HepG2 (cell line): ENCODE results near the gene GDF15. TPM values are rescaled to one million over a fixed set of nuclear protein-coding genes. Genes with fewer than 3 reads are reported as not detected.

ENCODE experiments used
- ARID2 ChIP-seq: sonication (generic); formaldehyde crosslinking; IDR thresholded peaks from 2 replicates; pipeline ENCODE4 v1.8.1; 2022; ENCODE audit warnings: mild to moderate bottlenecking, missing genetic modification reagents, borderline replicate concordance
- CENPT ChIP-seq: sonication (generic); formaldehyde crosslinking; IDR thresholded peaks from 2 replicates; pipeline ENCODE4 v1.8.0; 2022; ENCODE audit warnings: low read depth, mild to moderate bottlenecking, moderate library complexity, missing genetic modification reagents
- E2F5 ChIP-seq: sonication (generic); formaldehyde crosslinking; conservative IDR thresholded peaks from 2 replicates; pipeline ENCODE4 v1.4.0; 2020; ENCODE audit warnings: missing genetic modification reagents
- FOXA3 ChIP-seq: IDR thresholded peaks from 2 replicates; pipeline ENCODE4 v1.6.1; 2016; ENCODE audit warnings: missing genetic modification reagents, missing compliant biosample characterization
- HOMEZ ChIP-seq: IDR thresholded peaks from 2 replicates; pipeline ENCODE4 v1.6.1; 2016; ENCODE audit warnings: low read depth
- IRF2 ChIP-seq: IDR thresholded peaks from 2 replicates; pipeline ENCODE4 v1.6.1; 2018; ENCODE audit warnings: missing genetic modification reagents, missing compliant biosample characterization
- KDM2A ChIP-seq: sonication (generic); formaldehyde crosslinking; IDR thresholded peaks from 2 replicates; pipeline ENCODE4 v1.4.0; 2020; ENCODE audit warnings: low read depth, missing genetic modification reagents, borderline replicate concordance
- MIER2 ChIP-seq: IDR thresholded peaks from 2 replicates; pipeline ENCODE4 v1.6.1; 2016; ENCODE audit warnings: missing biosample characterization, missing genetic modification reagents
- NR1H2 ChIP-seq: sonication (generic); formaldehyde crosslinking; IDR thresholded peaks from 2 replicates; pipeline ENCODE4 v1.8.1; 2022; ENCODE audit warnings: low read depth, missing genetic modification reagents, borderline replicate concordance
- NR2F1 ChIP-seq, 2 experiments: fragments of 450-650 bp in 1 of 2; formaldehyde crosslinking in 1 of 2; IDR thresholded peaks; 2 replicates each; pipeline versions ENCODE4 v1.5.0 to v1.6.1; 2016 to 2020; ENCODE audit warnings: mild to moderate bottlenecking in 1 of 2, missing compliant biosample characterization in 1 of 2, missing genetic modification reagents in 1 of 2, moderate library complexity in 1 of 2
- PCBP1 ChIP-seq: fragments of 200-400 bp; formaldehyde crosslinking; IDR thresholded peaks from 2 replicates; pipeline ENCODE4 v1.6.1; 2017; ENCODE audit warnings: mild to moderate bottlenecking, low read depth, low read length, borderline replicate concordance
- REL ChIP-seq: sonication (generic); formaldehyde crosslinking; conservative IDR thresholded peaks from 2 replicates; pipeline ENCODE4 v1.8.0; 2022; ENCODE audit warnings: mild to moderate bottlenecking, missing genetic modification reagents, moderate library complexity
- TBX3 ChIP-seq: fragments of 450-650 bp; IDR thresholded peaks from 2 replicates; pipeline ENCODE4 v1.6.1; 2017; ENCODE audit warnings: antibody characterized with exemption, mild to moderate bottlenecking, inconsistent platforms, borderline replicate concordance
- ZNF367 ChIP-seq: sonication (generic); formaldehyde crosslinking; IDR thresholded peaks from 2 replicates; pipeline ENCODE4 v1.4.0; 2020; ENCODE audit warnings: missing genetic modification reagents, borderline replicate concordance
- ZNF430 ChIP-seq: sonication (generic); formaldehyde crosslinking; IDR thresholded peaks from 2 replicates; pipeline ENCODE4 v1.9.0; 2021; ENCODE audit warnings: mild to moderate bottlenecking, missing genetic modification reagents
- ZNF609 ChIP-seq: sonication (generic); formaldehyde crosslinking; IDR thresholded peaks from 2 replicates; pipeline ENCODE4 v1.4.0; 2020; ENCODE audit warnings: mild to moderate bottlenecking, missing genetic modification reagents, borderline replicate concordance
- ZNF747 ChIP-seq: sonication (generic); formaldehyde crosslinking; IDR thresholded peaks from 2 replicates; pipeline ENCODE4 v1.8.1; 2023; ENCODE audit warnings: missing genetic modification reagents, mild to moderate bottlenecking, borderline replicate concordance
- ZNF839 ChIP-seq: sonication (generic); formaldehyde crosslinking; IDR thresholded peaks from 2 replicates; pipeline ENCODE4 v1.4.0; 2020; ENCODE audit warnings: missing genetic modification reagents, mild to moderate bottlenecking, borderline replicate concordance
- ZSCAN21 ChIP-seq: sonication (generic); formaldehyde crosslinking; IDR thresholded peaks from 2 replicates; pipeline ENCODE4 v1.8.0; 2022; ENCODE audit warnings: mild to moderate bottlenecking, missing genetic modification reagents, moderate library complexity, borderline replicate concordance
- polyA plus RNA-seq, 8 experiments: library from polyadenylated mRNA; depleted of rRNA in 3 of 8; stranded (reverse) in 7 of 8; unstranded in 1 of 8; fragments of >200 nt; fragmentation: Illumina TruSeq in 4 of 8; extraction: Trizol in 4 of 8; gene quantifications; 2 replicates each; pipeline versions ENCODE4 v1.2.1 to v1.2.3, GENCODE V29; 2011 to 2016; ENCODE audit warnings: low read depth in 4 of 8, missing spikeins in 1 of 8, mixed read lengths in 1 of 8; ENCODE audit not compliant: insufficient read depth in 1 of 8
- total RNA-seq, 5 experiments: library from RNA; depleted of rRNA; stranded (reverse); fragments of >200 nt; fragmentation: Illumina TruSeq; extraction: Trizol; gene quantifications; 2 replicates each; pipeline ENCODE4 v1.2.3, GENCODE V29; 2016; ENCODE audit warnings: low read depth in 1 of 5

GDF15 gene
- total and polyA plus RNA-seq, 2 of the 13 experiments (the other 11 are each of a cell fraction or from before 2014, with no cell fraction given): 146 to 422 TPM

- no peak for TF ChIP-seq MIER2 (CRISPR knock-in tag)
- TF ChIP-seq ZNF609 (CRISPR knock-in tag): peak; percentile 57; the same call in 1 of the 2 replicates
- TF ChIP-seq TBX3: no peak
- TF ChIP-seq KDM2A: no peak; the same call in 1 of the 2 replicates
- TF ChIP-seq FOXA3 (CRISPR knock-in tag): peak; percentile 21; the same call in 1 of the 2 replicates
- no peak for TF ChIP-seq PCBP1
- TF ChIP-seq HOMEZ (CRISPR knock-in tag): no peak
- peak; percentile 48; the same call in 1 of the 2 replicates for TF ChIP-seq ARID2 (CRISPR knock-in tag)
- TF ChIP-seq ZSCAN21 (CRISPR knock-in tag): no peak; the same call in 1 of the 2 replicates
- TF ChIP-seq E2F5 (CRISPR knock-in tag): no peak
- TF ChIP-seq ZNF747 (CRISPR knock-in tag): no peak
- no peak for TF ChIP-seq REL (CRISPR knock-in tag)
- no peak for TF ChIP-seq ZNF430 (CRISPR knock-in tag)
- no peak for TF ChIP-seq ZNF367 (CRISPR knock-in tag)
- no peak for TF ChIP-seq IRF2 (CRISPR knock-in tag)
- no peak for TF ChIP-seq NR1H2
- TF ChIP-seq NR2F1 (CRISPR knock-in tag; IDR thresholded peaks at IDR 0.05): peak; percentile 39 to 86; a peak in 3 of 4 replicates
- TF ChIP-seq ZNF839 (CRISPR knock-in tag): no peak
- TF ChIP-seq CENPT (CRISPR knock-in tag): no peak; the same call in 1 of the 2 replicates
These were observed 10.7 kb downstream of the GDF15 start (continued) for GRCh38 chr19:18396471-18397241.
